COLO668 (cell line): Measurements from ENCODE around the gene TBXAS1.
"Not testable (repeated sequence)": the region's sequence is repeated elsewhere in the genome, so short reads cannot be mapped to it uniquely, and the experiment has no call there.

Experiments
- DNase-seq: peaks from one replicate; lab custom pipeline; 2025; ENCODE audit not compliant: unreplicated experiment; lab: John Stamatoyannopoulos, UW

TBXAS1 gene

GRCh38 chr7:139913021-139913844 lies 84.2 kb downstream of the TBXAS1 start:
- no peak for DNase-seq

GRCh38 chr7:139913845-139914135 lies 84.7 kb downstream of the TBXAS1 start:
- DNase-seq, result no peak

GRCh38 chr7:139914306-139915267 lies 85.5 kb downstream of the TBXAS1 start:
- DNase-seq, result no peak

- DNase-seq, result no peak
Measured at GRCh38 chr7:139915268-139915863, 86.3 kb downstream of the TBXAS1 start.

GRCh38 chr7:139915864-139916716 lies 87.0 kb downstream of the TBXAS1 start:
- no peak for DNase-seq

GRCh38 chr7:139916717-139917395 lies 87.8 kb downstream of the TBXAS1 start:
- no peak for DNase-seq

- DNase-seq, result no peak
Measured at GRCh38 chr7:139917851-139918250, 88.8 kb downstream of the TBXAS1 start.

- no peak for DNase-seq
Measured at GRCh38 chr7:139918480-139918879, 89.4 kb downstream of the TBXAS1 start.

- DNase-seq, result no peak
Measured at GRCh38 chr7:139923090-139923489, 94.0 kb downstream of the TBXAS1 start.

GRCh38 chr7:139924461-139924860 lies 95.4 kb downstream of the TBXAS1 start:
- no peak for DNase-seq

GRCh38 chr7:139929221-139929620 lies 100.2 kb downstream of the TBXAS1 start:
- DNase-seq, result not testable (repeated sequence)

- DNase-seq, result no peak
Measured at GRCh38 chr7:139930286-139930965, 101.4 kb downstream of the TBXAS1 start.

GRCh38 chr7:139931190-139931934 lies 102.3 kb downstream of the TBXAS1 start:
- DNase-seq, result no peak

GRCh38 chr7:139932531-139932930 lies 103.5 kb downstream of the TBXAS1 start:
- DNase-seq, result no peak

- DNase-seq, result no peak
Measured at GRCh38 chr7:139936760-139937310, 107.8 kb downstream of the TBXAS1 start.

GRCh38 chr7:139937715-139938114 lies 108.7 kb downstream of the TBXAS1 start:
- no peak for DNase-seq

GRCh38 chr7:139940866-139941265 lies 111.8 kb downstream of the TBXAS1 start:
- no peak for DNase-seq

- DNase-seq, result no peak
Measured at GRCh38 chr7:139941421-139941820, 112.4 kb downstream of the TBXAS1 start.

- DNase-seq, result no peak
Measured at GRCh38 chr7:139941866-139942265, 112.8 kb downstream of the TBXAS1 start.
